Thoracic aorta (tissue), 2 donors: ENCODE results near the gene LRRC25. TPM values are rescaled to one million over a fixed set of nuclear protein-coding genes. Genes with fewer than 3 reads are reported as not detected.
A peak's percentile ranks its signal among the peaks of the same experiment; 100 is the strongest.

Experiments used
- ATAC-seq: fragments of 150-250 bp; one replicate; pipeline ENCODE4 v1.8.0; 2017; ENCODE audit warnings: low read depth; ENCODE audit not compliant: insufficient number of reproducible peaks, low FRiP score
- DNase-seq: peaks from one replicate; pipeline ENCODE4 v3.0.0-alpha.2; 2020; ENCODE audit warnings: low spot score
- H3K27ac ChIP-seq, 2 donors: fragments of 200-600 bp; sonication (generic); 1 replicate in 1 of 2; 2 replicates in 1 of 2; pipeline ENCODE4 v1.5.1; 2016; ENCODE audit warnings: mild to moderate bottlenecking in 2 of 2, moderate library complexity in 2 of 2
- H3K27me3 ChIP-seq: fragments of 200-600 bp; sonication (generic); replicated peaks from 2 replicates; pipeline ENCODE4 v1.6.0; 2016; ENCODE audit warnings: mild to moderate bottlenecking; ENCODE audit not compliant: insufficient read depth
- H3K36me3 ChIP-seq: fragments of 200-600 bp; sonication (generic); one replicate; pipeline ENCODE4 v1.5.1; 2016
- H3K4me1 ChIP-seq, 2 donors: fragments of 200-600 bp; sonication (generic); 1 replicate in 1 of 2; 2 replicates in 1 of 2; pipeline versions ENCODE4 v1.5.1 to v1.6.0; 2016; ENCODE audit warnings: low read depth in 2 of 2, mild to moderate bottlenecking in 1 of 2; ENCODE audit not compliant: control insufficient read depth in 1 of 2
- H3K4me3 ChIP-seq: fragments of 200-600 bp; sonication (generic); 2 replicates; pipeline ENCODE4 v1.5.1; 2016; ENCODE audit warnings: mild to moderate bottlenecking
- H3K9me3 ChIP-seq: fragments of 200-600 bp; sonication (generic); 2 replicates; pipeline ENCODE4 v1.5.1; 2016
- CTCF ChIP-seq: fragments of 200-600 bp; sonication (generic); IDR thresholded peaks from one replicate; pipeline ENCODE4 v1.5.1; 2019; ENCODE audit warnings: antibody characterized with exemption
- total RNA-seq, 2 donors: library from RNA; depleted of rRNA; stranded (reverse); fragments of >200 nt; gene quantifications; one replicate each; pipeline versions ENCODE4 v1.1.0 to v1.2.3, GENCODE V29; 2016

Gene LRRC25
- total RNA-seq = 10 to 100 TPM; 18.7 to 30.3 TPM

- TF ChIP-seq CTCF = no peak
- Histone ChIP-seq H3K27ac (no peak within 1 kb of the TSS), H3K4me3 (peak within 1 kb of the TSS; percentile 60), H3K27me3 (no peaks in the 10 kb centered on the region), H3K36me3 (no peaks in the 10 kb centered on the region), H3K9me3 (no peaks in the 10 kb centered on the region), H3K4me1 (no peaks in the 10 kb centered on the region)
- no peak for DNase-seq
- ATAC-seq = no peak
These were observed at the start of gene LRRC25 for GRCh38 chr19:18397242-18398202. LRRC25 (minus strand) TSS chr19:18397622; CDS start chr19:18396963, 659 bp downstream.

DNA sequence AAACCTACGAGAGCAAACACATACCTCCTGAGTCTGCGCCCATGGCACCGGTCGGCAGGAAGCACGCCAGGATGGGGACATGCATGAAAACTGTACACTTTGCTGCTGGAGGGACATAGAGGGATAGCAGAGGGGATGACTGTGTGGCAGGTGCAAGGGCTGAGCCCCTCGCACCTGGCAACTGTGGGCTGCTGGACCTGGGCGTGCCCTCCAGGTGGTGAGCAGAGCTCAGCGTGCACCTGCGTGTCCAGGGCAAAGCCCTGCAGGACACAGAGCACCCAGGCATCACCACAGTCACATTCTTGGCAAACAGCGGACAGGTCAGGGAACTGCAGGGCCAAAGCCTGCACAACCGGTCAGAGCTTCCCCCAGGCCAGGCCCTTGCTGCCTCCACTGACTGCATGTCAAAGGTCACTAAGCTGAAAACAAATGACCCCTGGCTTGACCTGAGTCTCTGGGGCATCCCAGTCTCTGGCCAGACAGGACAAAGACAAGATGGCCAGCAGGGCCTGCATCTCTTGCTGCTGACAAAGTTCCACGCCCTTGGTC is 49.5 kb upstream of the LRRC25 start:
- peaks cover 70% of the 10 kb centered on the region for H3K36me3 ChIP-seq
- no peak overlapping the region for H3K27ac ChIP-seq
- H3K9me3 ChIP-seq = no peaks in the 10 kb centered on the region
- no peak for ATAC-seq
- peaks cover 0 to 8% of the 10 kb centered on the region in 2 donors for H3K4me1 ChIP-seq
- DNase-seq = no peak
- no peak for TF ChIP-seq CTCF
- no peaks in the 10 kb centered on the region for H3K27me3 ChIP-seq
- H3K4me3 ChIP-seq = no peak overlapping the region

GRCh38 chr19:18446145-18446810 is 48.9 kb upstream of the LRRC25 start:
- Histone ChIP-seq H3K27me3 (no peaks in the 10 kb centered on the region), H3K27ac (no peak overlapping the region), H3K36me3 (peaks cover 65% of the 10 kb centered on the region), H3K4me3 (no peak overlapping the region), H3K4me1 (peaks cover 0 to 11% of the 10 kb centered on the region in 2 donors), H3K9me3 (no peaks in the 10 kb centered on the region)
- DNase-seq (no peak), ATAC-seq (no peak)
- no peak for TF ChIP-seq CTCF

- Histone ChIP-seq H3K9me3 (no peaks in the 10 kb centered on the region), H3K27ac (no peak overlapping the region), H3K4me3 (no peak overlapping the region), H3K27me3 (no peaks in the 10 kb centered on the region), H3K4me1 (peaks cover 0 to 12% of the 10 kb centered on the region in 2 donors), H3K36me3 (peaks cover 57% of the 10 kb centered on the region)
- no peak for ATAC-seq
- no peak for TF ChIP-seq CTCF
- no peak for DNase-seq
These were observed 48.0 kb upstream of the LRRC25 start for GRCh38 chr19:18445262-18445948.
